DND-41 (cell line): ENCODE measurements around the gene CCDC142.

Source experiments
- CTCF ChIP-seq: IDR thresholded peaks from 2 replicates; pipeline ENCODE4 v1.5.1; 2012; ENCODE audit warnings: borderline replicate concordance, low read length, moderate library complexity, mild to moderate bottlenecking; ENCODE audit not compliant: poor library complexity, severe bottlenecking; ENCODE audit errors: extremely low read depth
- EZH2 ChIP-seq: IDR thresholded peaks from 3 replicates; pipeline ENCODE4 v1.6.1; 2012; ENCODE audit warnings: borderline replicate concordance, low read depth, mild to moderate bottlenecking, moderate library complexity, low read length, inconsistent platforms; ENCODE audit not compliant: severe bottlenecking

- TF ChIP-seq CTCF, result no peak
- TF ChIP-seq EZH2, result no peak
Observed at GRCh38 chr2:74503506-74504475, 21.0 kb upstream of the CCDC142 start.
